TTC549 (cell line): ENCODE results near the gene NCF2.

Experiments
- FAIRE-seq: peaks from 2 replicates; lab custom pipeline; 2012; peaks lifted over from hg19 to GRCh38; lab: Jason Lieb, UNC

Gene NCF2

DNA sequence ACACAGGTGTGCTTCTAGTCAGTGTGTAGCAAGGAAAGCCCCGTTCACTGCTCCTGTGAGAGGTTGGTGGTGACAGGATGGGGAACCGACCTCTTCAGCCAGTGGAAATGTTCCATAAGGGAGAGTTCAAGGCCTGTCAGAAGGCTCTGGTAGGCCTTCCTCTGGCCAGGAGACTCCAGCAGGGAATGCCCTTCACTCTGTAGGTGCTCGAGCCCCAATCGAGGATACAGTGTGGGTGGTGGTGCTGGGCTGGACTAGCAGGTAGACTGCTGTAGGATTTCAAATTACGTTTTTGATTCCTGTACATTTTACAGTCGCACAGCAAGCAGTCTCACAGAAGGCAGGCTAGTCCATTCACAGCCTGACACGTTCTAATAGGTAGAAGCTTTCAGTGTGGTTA lies 37.8 kb downstream of the NCF2 start:
- FAIRE-seq, result no peak

DNA sequence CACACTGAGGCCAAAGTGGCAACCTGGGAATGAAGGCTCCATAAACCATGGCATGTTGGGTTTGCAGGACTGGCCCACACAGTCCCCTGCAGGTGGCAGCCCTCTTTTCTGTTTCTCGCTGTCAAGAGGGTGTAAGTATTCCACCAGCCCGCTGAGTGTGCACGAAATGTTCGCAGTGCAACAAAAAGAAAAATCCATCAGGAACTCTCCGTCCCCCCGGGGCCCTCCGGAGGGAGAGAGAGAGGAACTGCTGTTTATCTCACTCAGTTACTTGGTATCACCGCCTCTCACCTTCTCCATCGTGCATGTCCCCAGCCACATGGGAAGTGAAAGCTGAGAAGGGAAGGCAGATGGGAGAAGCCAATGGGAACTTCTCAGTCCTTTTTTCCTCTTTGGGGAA lies 38.3 kb downstream of the NCF2 start:
- no peak for FAIRE-seq

DNA sequence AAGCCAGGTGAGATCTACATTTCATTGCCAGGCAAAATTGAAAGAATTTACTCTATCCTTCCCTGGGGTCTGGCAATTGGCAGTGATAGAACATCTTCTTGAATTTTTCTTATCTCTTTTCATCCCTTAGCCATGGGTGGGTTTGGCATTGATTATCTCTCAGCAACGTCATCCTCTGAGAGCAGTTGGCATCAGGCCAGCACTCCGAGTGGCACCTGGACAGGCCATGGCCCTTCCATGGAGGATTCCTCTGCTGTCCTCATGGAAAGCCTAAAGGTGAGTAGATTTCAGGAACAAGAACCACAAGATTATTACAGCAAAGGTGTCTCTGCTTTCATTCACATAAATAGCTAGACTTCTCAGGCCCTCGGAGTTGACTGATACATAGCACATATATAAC lies 39.3 kb downstream of the NCF2 start:
- no peak for FAIRE-seq

DNA sequence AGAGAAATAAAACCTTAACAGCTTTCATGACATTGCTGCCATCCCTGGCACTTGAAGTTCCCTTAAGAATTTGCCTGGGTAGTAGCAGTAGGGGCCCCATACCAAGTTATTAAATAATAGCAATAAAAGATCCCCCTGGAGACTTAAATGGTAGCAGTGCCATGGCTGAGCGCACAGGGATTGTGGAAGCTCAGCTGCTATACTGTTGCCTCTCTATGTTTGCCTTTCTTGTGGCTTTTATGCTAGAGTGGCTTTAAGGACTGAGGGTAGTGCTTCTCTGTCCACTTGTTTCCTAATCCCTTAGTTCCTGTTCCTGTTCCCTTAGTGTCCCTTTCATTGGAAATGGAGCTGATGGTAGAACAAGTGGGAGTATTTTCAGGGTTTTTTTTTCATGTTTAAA lies 42.1 kb downstream of the NCF2 start:
- FAIRE-seq, result no peak

DNA sequence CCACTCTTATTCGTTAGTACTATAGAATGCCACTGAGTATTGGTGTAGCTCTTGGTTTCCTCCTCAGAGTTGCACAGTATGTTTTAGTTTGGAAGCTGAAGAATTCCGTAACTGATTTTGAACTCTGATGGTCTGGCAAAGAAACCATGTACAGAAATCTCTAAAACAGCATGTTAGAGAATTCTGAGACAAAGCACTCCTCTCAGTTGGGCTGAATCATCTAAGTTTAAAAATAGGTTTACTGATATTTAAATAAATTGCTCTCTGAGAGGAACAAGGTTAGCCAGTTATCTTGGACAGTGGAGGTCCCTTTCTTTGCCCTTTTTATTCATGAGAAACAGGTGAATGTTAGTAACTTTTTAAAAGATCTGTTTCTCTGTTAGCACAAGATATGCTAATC lies 43.8 kb downstream of the NCF2 start:
- no peak for FAIRE-seq

DNA sequence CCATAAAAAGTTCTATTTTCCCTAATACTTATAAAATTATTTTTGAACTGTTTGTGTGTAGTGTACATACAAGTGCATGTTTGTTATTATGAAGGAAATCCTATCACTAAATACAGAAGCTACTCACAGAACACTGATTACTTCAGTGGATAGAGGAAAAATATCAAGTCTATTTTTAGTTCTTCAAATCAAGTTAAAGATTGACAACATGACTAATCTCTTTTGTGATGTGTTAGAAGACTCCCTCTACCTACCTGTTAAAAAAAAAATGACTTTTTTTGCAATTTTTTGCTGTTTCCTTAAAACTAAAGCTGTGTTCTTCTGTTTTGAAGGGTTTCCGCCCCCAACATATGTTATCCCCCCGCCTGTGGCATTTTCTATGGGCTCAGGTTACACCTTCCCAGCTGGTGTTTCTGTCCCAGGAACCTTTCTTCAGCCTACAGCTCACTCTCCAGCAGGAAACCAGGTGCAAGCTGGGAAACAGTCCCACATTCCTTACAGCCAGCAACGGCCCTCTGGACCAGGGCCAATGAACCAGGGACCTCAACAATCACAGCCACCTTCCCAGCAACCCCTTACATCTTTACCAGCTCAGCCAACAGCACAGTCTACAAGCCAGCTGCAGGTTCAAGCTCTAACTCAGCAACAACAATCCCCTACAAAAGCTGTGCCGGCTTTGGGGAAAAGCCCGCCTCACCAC lies 45.5 kb downstream of the NCF2 start:
- no peak for FAIRE-seq

DNA sequence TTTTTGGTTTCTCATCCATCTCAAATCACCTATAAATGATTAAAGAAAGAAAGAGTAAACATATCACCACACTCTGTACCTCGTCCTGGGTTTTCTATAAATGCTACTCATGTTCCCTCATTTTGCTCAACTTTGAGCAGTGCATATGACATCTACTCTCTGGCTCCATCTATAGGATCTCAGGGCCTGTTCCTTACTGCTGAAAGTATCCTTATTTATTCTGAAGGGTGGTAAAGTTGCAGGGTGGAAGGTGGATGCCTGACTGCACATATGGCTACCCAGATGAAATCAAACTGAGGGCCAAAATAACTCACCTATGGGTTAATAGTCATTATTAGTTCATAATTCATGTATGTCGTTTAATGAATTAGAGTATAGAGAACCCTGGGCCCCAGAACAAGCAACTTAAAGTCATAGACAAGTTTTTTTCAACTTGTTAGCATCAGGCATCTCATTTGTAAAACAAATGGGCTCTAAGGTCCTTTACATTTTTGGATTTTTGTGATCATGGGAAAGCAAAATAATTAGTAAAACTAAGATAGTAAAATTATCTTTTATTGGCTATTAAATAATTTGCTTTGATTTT lies 46.5 kb downstream of the NCF2 start:
- FAIRE-seq, result peak; percentile 97

DNA sequence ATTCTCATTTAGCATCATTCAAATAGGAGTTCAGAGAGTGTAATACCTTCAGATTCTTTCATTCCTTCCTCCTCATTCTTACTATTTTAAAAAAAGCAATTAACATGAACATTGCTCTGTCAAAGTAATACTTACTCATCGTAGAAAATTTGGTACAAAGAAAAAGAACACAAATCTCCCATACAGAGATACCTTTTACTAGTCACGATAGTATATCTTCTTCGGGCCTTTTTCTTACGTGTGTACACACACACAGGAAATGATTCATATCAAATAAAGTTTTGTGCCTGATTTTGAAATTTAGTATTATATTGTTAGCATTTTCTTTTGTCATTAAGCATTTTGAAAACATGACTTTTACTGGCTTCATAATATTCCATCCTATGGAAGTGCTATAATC lies 52.9 kb downstream of the NCF2 start:
- FAIRE-seq, result peak; percentile 22

DNA sequence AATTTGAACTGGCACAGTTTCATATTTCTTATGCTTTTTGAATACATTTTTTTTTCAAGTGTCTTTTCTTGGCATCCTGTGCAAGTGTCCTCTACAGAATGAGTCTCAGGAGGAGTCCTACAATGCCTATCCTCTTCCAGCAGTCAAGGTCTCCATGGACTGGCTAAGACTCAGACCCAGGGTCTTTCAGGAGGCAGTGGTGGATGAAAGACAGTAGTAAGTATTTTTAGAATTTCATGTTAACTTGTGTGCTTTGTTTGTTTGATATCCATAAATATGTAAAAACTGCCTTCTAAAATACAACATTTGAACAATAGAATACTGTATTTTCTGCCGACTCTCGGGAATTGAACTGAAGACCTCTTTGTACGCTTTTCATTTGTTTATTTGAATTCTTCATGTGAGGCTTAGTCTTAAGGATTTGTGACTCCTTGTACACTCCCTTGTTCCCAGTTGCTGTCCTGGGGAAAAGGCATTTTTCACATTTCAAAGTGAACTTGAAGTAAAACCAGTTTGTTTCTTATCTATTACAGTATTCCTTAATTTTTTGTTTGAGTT lies 56.6 kb downstream of the NCF2 start:
- FAIRE-seq, result no peak

DNA sequence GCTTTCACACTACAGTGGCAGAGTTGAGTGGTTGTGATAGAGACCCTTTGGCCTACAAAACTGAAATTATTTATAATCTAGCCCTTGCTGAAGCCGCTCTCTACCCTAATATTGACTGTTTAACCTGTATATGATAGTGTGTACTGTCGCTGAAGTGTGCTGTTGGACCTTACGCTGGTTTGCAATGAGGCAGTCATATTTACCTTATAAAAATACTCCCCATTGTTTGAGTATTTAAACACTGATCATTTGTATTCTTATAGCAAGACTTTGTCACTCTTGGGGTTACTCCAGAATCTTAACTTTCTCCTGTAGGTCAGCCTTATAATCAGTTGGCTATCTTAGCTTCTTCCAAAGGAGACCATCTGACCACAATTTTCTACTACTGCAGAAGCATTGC lies 61.7 kb downstream of the NCF2 start:
- FAIRE-seq, result no peak

DNA sequence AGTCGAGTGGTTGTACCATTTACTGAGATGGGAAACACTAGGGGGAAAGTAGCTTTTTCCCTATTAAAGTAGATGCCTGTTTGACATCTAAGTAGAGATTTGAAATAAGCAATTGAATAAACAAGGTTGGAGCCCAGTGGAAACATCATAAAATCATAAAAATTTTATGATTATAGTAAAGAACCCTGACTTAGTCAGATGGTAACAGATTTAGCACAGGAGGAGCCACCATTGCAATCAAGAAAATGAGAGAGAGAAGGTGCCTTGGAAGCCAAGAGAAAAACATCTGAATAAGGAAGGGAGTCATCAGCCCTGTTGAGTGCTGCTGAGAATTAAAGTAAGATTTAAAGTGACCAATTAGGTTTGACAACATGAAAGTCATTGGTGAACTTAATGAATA lies 68.2 kb downstream of the NCF2 start:
- FAIRE-seq, result no peak

DNA sequence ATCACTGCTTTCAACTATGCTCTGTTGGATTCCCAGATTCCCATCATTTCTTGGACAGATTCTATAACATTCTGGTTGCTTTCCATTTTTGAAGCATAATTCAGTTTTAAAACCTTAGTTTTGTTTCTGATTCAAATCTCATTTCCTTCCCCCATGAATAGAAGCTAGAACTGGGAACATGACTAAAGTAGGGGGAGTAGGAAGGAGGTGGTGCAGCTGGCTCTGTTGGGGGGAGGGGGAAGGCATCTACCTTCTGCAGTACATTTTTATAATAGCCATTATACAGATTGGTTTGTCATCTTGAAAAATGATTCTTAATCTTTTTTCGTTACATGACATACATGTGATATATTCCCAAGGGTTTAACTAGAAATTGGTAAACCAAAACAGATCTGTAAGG lies 69.9 kb downstream of the NCF2 start:
- FAIRE-seq, result no peak

DNA sequence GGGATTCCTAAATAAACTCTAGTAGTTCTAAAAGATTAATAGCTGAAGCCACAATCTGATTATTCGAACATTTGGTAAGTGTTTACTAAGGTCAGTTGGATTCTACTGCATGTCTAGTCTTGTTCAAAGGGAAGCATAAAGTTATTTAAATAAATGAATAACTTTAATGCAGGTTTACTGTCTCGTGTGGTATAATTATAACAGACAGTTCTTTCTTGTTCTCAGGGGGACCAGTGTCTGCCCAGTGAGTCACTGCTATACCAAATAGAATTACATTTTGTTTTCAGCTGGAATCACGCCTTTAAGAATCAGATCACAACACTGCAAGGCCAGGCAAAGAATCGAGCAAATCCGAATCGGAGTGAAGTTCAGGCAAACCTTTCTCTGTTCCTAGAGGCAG lies 72.9 kb downstream of the NCF2 start:
- no peak for FAIRE-seq

DNA sequence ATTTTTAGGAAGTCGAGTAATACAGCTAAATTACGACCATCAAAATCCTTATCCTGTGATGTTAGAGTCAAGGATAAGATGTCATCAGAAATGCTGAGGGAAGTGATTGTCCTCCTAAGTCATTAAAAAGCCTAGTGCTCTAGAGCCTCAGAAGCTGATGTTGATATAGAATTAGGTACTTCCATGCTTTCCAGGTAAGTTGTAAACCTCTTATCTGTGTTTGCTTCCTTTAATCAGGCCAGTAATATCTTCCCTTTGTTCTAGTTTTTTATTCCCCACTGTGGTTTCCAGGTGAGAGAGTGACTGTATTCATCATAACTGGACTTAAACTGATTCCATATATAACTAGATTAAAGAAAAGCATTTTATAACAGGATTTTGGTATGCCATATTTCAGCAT lies 73.5 kb downstream of the NCF2 start:
- FAIRE-seq, result no peak

DNA sequence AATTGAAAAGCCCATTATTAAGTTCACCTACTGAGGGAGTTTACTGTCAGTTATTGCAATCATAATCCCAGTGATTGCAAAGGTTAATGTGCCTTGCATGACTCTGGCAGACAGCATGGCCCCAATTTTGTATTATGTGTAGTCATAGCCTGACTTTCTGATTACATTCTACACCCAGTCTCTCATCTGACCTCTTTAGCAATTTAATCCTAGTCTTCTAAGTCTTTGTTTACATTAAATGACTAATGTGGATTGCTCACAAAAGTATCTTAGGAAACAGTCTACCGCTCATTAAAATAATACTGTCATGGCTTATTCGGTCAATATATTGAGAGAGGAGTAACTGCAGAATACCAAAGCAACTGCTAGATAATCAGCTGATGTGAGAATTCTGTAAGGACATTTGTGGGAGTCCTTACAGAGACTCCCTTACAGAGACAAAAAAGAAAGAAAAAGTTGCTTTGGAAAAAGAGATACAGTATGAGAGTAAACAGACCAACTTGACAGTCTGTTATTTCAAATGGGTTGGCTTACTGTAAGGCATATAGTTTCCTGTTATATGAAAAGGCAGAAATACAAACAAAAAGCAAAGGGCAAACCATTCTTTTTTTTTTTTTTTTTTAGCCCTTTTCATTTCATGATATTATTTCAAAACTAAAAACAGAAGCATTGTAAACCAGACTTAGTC lies 75.1 kb downstream of the NCF2 start:
- FAIRE-seq, result peak; percentile 49

DNA sequence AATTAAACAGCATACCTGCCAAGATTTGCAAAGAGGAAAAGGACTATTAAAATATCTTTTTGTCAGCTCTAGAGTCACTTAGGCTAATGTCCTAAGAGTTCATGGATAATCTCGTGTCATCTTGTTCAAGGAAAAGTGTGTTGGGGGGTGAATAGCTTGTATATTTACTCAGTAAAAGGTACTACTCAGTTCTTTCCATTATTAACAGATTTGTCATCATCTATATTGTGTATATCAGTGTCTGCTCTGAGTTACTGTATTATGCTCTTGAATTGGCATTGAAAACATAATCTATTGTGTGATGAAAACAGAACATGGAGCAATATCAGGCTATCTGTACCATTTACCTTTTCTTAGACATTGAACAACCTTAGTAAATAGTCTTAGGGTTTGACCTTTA lies 76.0 kb downstream of the NCF2 start:
- no peak for FAIRE-seq

DNA sequence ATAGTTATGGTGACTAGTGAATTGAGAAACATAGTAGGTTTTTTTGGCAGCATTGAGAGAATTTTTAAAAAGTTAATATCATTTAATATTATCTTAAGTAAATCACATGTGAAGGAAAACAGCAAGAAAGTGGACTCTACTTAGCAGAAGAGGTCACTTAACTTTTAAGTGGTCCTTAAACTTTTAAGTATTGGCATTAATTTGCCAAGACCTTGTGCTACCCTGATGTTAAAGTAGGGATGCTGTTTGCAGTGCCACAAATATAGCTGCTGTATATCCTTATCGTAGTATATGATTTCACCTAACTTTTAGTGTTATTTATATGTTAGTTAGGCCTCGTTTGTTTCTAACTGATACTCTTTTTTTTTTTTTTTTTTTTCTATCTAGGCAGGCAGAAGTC lies 77.8 kb downstream of the NCF2 start:
- FAIRE-seq, result no peak

DNA sequence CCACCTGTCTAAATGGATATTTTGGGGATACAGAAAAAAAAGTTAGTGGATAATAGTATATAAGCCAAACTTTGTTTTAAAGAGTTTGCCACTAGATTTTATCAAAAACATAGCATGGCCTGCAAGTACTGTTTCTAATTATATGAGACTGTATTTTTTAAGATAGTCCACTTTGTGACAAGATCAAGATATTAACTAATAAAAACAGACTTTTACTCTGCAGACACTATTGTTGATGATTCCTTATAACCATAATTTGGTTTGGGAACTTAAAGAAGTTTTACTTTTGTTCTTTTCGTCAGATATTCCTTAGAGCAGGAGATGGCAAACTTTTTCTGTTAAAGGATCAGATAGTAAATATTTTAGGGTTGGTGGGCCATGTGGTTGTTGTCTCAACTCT lies 81.6 kb downstream of the NCF2 start:
- peak; percentile 50 for FAIRE-seq

DNA sequence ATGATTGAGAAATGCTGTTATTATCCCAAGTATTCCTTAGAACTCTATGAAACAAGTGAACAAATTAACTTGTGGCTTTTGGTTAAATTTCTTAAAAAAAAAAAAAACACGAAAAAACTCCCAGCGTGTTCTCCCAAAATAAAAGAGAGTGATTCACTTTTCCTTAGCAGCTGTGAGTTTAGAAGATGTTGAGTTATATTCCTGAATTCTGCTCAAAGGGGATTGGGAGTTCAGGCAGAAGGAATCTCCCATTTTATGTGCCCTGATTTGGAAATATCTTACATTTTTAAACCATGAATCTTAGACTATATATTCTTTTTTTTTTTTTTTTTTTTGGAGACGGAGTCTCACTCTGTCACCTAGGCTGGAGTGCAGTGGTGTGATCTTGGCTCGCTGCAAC lies 83.7 kb downstream of the NCF2 start:
- FAIRE-seq, result peak; percentile 15
